Germinal center (tissue), 1 donor: Measurements from ENCODE around the gene WDR87.
"Not testable (repeated sequence)": the region's sequence is repeated elsewhere in the genome, so short reads cannot be mapped to it uniquely, and the experiment has no call there.

ENCODE experiments used
- DNase-seq: peaks from one replicate; pipeline ENCODE4 v3.0.0; 2012; ENCODE audit warnings: mixed read lengths, low spot score

WDR87 gene

GRCh38 chr19:37877147-37877546, 29.2 kb downstream of the WDR87 start:
- DNase-seq: no peak

GRCh38 chr19:37876032-37876431, 30.4 kb downstream of the WDR87 start:
- no peak for DNase-seq

GRCh38 chr19:37874784-37875183, 31.6 kb downstream of the WDR87 start:
- no peak for DNase-seq

- DNase-seq: no peak
Measured at GRCh38 chr19:37872383-37872782, 34.0 kb downstream of the WDR87 start.

- DNase-seq: no peak
Measured at GRCh38 chr19:37869766-37870340, 36.5 kb downstream of the WDR87 start.

DNA sequence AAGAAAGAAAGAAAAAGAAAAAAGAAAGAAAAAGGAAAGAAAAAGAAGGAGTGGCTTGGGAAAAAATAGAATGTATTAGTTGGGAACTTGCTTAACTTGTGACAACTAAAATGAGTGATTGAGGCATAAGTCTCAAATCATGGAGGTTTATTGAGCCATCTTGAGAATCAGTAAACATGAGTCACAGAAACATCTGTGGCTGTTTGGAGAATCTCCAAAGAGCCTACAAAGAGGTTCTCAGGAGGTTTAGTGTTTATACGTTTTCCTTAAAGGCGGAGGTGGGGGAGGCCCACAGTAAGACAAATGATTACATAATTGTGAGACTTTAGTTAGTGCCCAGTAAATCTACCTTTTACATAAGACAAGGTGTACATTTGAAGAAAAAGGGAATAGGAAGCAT, 38.6 kb downstream of the WDR87 start:
- DNase-seq: no peak

DNA sequence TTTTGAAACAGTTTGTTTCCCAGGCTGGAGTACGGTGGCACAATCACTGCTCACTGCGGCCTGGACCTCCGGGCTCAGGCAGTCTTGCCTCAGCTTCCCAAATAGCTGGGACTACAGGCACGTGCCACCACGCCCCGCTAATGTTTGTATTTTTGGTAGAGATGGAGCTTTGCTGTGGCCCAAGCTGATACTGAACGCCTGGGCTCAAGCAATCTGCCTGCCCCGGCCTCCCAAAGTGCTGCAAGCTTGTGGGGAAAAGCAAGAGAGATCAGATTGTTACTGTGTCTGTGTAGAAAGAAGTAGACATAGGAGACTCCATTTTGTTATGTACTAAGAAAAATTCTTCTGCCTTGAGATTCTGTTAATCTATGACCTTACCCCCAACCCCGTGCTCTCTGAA, 40.5 kb downstream of the WDR87 start:
- DNase-seq: not testable (repeated sequence)

- no peak for DNase-seq
Measured at GRCh38 chr19:37864501-37864900, 41.9 kb downstream of the WDR87 start.

DNA sequence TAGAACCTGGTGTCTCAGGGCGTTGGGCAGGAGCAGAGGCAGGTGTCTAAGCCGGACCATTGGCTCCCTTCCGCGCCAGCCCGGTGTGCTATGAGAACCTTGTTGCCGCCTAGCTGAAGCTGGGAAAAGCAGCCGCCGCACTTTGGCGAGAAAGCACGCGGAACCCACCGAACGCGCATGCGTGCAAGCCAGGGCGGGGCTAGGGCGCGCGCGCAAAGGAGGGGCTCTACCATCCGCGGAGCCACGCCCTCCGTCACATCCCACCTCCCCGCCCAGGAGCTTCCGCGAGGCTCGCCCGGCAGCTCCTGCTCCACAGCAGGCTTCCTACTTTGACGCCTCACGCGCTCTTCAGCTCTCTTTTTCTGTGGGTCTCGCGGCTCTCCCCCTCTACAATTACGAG, 51.3 kb downstream of the WDR87 start:
- DNase-seq: peak; percentile 87

DNA sequence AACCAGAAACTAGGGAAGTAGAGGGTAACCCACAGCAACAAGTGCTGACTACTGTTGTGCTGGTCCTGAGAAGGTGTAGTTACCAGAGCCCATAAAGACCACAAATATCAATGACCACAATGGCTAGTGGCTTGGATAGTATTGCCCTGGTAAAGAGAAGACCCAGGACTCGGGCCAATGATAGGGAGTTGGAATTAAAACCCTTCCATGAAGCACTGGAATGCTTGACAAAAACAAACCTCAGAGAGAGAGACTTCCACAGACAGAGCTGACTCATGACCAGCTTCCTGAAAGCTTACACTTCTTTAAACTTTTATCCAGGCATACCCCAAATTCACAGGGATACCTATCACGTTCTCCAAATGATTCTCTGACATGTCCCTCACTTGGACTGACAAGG, 60.5 kb downstream of the WDR87 start:
- no peak for DNase-seq
